Neural crest cell (in vitro differentiated cells): ENCODE results near the gene CD99L2. TPM values are rescaled to one million over a fixed set of nuclear protein-coding genes. Genes with fewer than 3 reads are reported as not detected.
"Not testable (repeated sequence)": the region's sequence is repeated elsewhere in the genome, so short reads cannot be mapped to it uniquely, and the experiment has no call there.

Experiments used
- DNase-seq: peaks from one replicate; pipeline ENCODE4 v3.0.0; 2021; ENCODE audit warnings: low read depth, mixed read lengths, low spot score
- H3K27ac Mint-ChIP-seq: one replicate; pipeline ENCODE4 v1.8.0; 2021; ENCODE audit warnings: mild to moderate bottlenecking, mixed read lengths; ENCODE audit not compliant: unreplicated experiment
- H3K27me3 Mint-ChIP-seq: 2 replicates; pipeline ENCODE4 v1.8.0; 2021; ENCODE audit warnings: low read depth, mild to moderate bottlenecking, mixed read lengths
- H3K36me3 Mint-ChIP-seq: 2 replicates; pipeline ENCODE4 v1.8.0; 2021; ENCODE audit warnings: low read depth, mild to moderate bottlenecking, mixed read lengths
- H3K4me1 Mint-ChIP-seq: 2 replicates; pipeline ENCODE4 v1.8.0; 2021; ENCODE audit warnings: mixed read lengths
- H3K4me3 Mint-ChIP-seq: one replicate; pipeline ENCODE4 v1.8.0; 2021; ENCODE audit warnings: mild to moderate bottlenecking, mixed read lengths
- H3K9me3 Mint-ChIP-seq: 2 replicates; pipeline ENCODE4 v1.8.0; 2021; ENCODE audit warnings: mixed read lengths
- total RNA-seq: library from RNA; stranded (reverse); gene quantifications from 2 replicates; pipeline ENCODE4 v1.2.1, GENCODE V29; 2021
- TF ChIP-seq, protein P1 (sequence below): fragments of 200-600 bp; sonication (generic); conservative IDR thresholded peaks from 2 replicates; pipeline ENCODE4 v1.5.0; 2021; ENCODE audit warnings: antibody characterized with exemption, mild to moderate bottlenecking

Gene CD99L2
- total RNA-seq, 1 donor from 2014 or later = 40.1 TPM

DNA sequence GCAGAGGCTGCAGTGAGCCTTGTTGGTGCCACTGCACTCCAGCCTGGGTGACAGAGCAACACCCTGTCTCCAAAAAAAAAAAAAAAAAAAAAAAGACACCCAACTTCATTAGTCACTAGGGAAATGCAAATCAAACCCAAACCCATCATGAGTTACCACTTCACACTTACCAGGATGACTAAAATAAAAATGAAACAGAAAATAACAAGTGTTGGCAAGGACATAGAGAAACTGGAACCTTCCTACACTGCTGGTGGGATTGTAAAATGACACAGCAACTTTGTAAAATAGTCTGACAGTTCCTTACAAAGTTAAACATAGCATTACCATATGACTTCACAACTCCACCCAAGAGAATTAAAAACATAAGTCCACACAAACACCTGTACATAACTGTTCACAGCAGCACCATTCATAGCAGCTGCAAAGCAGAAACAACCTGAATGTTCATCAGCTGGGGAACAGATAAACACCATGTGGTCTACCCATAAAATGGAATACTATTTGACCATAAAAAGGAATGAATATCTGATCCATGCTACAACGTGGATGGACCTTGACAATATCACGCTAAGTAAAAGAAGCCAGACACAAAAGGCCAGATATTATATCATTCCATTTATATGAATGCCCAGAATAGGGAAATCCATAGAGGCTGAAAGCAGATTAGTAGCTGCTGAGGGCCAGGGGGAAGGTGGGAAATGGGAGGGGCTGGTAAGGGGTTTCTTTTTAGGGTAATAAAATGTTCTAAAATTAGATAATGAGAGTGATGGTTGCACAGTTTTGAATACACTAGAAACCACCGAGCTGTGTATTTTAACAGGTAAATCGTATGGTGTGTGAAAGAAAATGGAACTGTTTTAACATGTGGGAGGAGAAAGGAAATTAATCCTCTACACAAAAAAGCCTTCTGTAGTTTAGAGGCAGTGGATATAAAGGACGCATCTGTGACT is 18.3 kb downstream of the CD99L2 start:
- TF ChIP-seq, protein P1, sequence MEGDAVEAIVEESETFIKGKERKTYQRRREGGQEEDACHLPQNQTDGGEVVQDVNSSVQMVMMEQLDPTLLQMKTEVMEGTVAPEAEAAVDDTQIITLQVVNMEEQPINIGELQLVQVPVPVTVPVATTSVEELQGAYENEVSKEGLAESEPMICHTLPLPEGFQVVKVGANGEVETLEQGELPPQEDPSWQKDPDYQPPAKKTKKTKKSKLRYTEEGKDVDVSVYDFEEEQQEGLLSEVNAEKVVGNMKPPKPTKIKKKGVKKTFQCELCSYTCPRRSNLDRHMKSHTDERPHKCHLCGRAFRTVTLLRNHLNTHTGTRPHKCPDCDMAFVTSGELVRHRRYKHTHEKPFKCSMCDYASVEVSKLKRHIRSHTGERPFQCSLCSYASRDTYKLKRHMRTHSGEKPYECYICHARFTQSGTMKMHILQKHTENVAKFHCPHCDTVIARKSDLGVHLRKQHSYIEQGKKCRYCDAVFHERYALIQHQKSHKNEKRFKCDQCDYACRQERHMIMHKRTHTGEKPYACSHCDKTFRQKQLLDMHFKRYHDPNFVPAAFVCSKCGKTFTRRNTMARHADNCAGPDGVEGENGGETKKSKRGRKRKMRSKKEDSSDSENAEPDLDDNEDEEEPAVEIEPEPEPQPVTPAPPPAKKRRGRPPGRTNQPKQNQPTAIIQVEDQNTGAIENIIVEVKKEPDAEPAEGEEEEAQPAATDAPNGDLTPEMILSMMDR = no peak
- Mint-ChIP-seq H3K4me3 (no peak overlapping the region), H3K27me3 (no peaks in the 10 kb centered on the region), H3K9me3 (peaks cover 11% of the 10 kb centered on the region), H3K27ac (no peak overlapping the region), H3K4me1 (no peaks in the 10 kb centered on the region), H3K36me3 (peaks cover 14% of the 10 kb centered on the region)
- no peak for DNase-seq

DNA sequence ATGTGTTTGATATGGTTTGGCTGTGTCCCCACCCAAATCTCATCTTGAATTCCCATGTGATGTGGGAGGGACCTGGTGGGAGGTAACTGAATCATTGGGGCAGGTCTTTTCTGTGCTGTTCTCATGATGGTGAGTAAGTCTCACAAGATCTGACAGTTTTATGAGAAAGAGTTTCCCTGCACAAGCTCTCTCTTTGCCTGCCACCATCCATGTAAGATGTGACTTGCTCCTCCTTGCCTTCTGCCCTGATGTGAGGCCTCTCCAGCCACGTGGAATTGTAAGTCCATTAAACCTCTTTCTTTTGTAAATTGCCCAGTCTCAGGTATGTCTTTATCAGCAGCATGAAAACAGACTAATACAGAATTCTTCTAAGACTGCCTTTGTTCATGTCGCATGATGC is 22.8 kb downstream of the CD99L2 start:
- H3K27ac Mint-ChIP-seq, H3K9me3 Mint-ChIP-seq, H3K4me3 Mint-ChIP-seq, DNase-seq, H3K27me3 Mint-ChIP-seq: not testable (repeated sequence)
- Mint-ChIP-seq H3K36me3 (peaks cover 14% of the 10 kb centered on the region), H3K4me1 (peaks cover 13% of the 10 kb centered on the region)

GRCh38 chrX:150874448-150874847 is 24.0 kb downstream of the CD99L2 start:
- peaks cover 20% of the 10 kb centered on the region for H3K4me1 Mint-ChIP-seq
- peaks cover 12% of the 10 kb centered on the region for H3K36me3 Mint-ChIP-seq
- TF ChIP-seq, protein P1 = no peak
- no peaks in the 10 kb centered on the region for H3K27me3 Mint-ChIP-seq
- peaks cover 3% of the 10 kb centered on the region for H3K9me3 Mint-ChIP-seq
- no peak for DNase-seq
- no peak overlapping the region for H3K4me3 Mint-ChIP-seq
- H3K27ac Mint-ChIP-seq = no peak overlapping the region

- peaks cover 21% of the 10 kb centered on the region for H3K4me1 Mint-ChIP-seq
- H3K27ac Mint-ChIP-seq = no peak overlapping the region
- peaks cover 7% of the 10 kb centered on the region for H3K9me3 Mint-ChIP-seq
- TF ChIP-seq, protein P1 = no peak
- DNase-seq = no peak
- H3K4me3 Mint-ChIP-seq = no peak overlapping the region
- H3K36me3 Mint-ChIP-seq = peaks cover 12% of the 10 kb centered on the region
- H3K27me3 Mint-ChIP-seq = no peaks in the 10 kb centered on the region
These were observed 24.9 kb downstream of the CD99L2 start for GRCh38 chrX:150873616-150874015.

DNA sequence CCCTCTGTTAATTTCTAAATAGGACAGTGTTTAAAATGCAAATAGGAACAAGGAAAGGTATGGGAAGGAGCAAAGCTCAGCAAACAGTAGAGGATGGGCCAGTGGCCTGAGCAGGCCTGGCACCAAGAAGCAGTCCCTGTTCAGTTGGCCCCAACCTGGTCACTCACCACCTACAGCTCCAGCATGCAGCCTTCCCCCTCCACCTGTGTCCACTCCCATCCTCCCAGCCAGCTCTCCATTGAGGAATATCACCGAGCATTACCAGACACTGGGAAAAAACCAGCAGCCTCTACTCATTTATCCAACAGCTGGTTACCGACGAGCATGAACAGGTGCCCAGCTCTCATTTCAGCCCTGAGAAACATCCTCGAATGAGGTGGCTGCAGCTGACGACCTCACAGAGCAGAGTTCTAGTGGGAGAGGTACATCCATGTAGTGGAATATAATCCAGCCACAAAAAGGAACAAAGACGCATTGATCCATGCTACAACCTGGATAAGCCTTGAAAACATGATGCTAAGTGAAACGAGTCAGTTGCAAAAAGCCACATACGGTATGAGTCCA is 25.6 kb downstream of the CD99L2 start:
- no peak overlapping the region for H3K4me3 Mint-ChIP-seq
- H3K27ac Mint-ChIP-seq = no peak overlapping the region
- DNase-seq = no peak
- TF ChIP-seq, protein P1 = no peak
- H3K4me1 Mint-ChIP-seq = peaks cover 21% of the 10 kb centered on the region
- H3K9me3 Mint-ChIP-seq = peaks cover 7% of the 10 kb centered on the region
- H3K36me3 Mint-ChIP-seq = peaks cover 12% of the 10 kb centered on the region
- no peaks in the 10 kb centered on the region for H3K27me3 Mint-ChIP-seq

DNA sequence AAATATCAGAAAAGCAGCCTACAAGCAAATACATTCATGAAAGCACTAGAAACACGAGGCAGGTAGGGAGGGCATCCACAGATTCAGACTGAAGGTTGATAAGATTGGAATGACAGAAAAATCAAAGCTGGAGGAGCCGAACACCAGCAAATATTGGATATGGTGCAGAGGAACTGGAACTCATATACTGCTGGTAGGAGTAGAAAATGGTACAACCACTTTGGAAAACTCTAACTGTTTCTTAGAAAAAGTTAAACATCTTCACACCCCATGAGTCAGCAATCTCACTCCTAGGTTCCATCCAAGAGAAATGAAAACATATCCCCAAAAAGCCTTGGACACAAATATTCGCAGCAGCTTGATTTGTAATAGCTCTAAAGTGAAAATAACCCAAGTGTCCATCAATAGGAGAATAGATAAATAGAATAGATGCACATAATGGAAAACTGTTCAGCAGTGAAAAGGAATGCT is 27.1 kb downstream of the CD99L2 start:
- TF ChIP-seq, protein P1 = no peak
- peaks cover 7% of the 10 kb centered on the region for H3K9me3 Mint-ChIP-seq
- H3K27ac Mint-ChIP-seq = no peak overlapping the region
- no peaks in the 10 kb centered on the region for H3K27me3 Mint-ChIP-seq
- peaks cover 12% of the 10 kb centered on the region for H3K36me3 Mint-ChIP-seq
- no peak overlapping the region for H3K4me3 Mint-ChIP-seq
- peaks cover 21% of the 10 kb centered on the region for H3K4me1 Mint-ChIP-seq
- no peak for DNase-seq
